Mammary microvascular endothelial cell (primary cell): ENCODE data around the gene FZD4. TPM values are rescaled to one million over a fixed set of nuclear protein-coding genes. Genes with fewer than 3 reads are reported as not detected.

Experiments
- total RNA-seq: library from RNA; depleted of rRNA; stranded (reverse); fragments of >200 nt; gene quantifications from 2 replicates; pipeline ENCODE4 v1.2.3, GENCODE V29; 2015

Gene FZD4
- total RNA-seq = 140 and 151 TPM in 2 replicates

GRCh38 chr11:86955361-86956120, at the start of gene FZD4:
TSS of gene FZD4 (minus strand) at chr11:86955395. CDS start at chr11:86955085, 310 bp downstream.

Other genes starting within 250 kb of the FZD4 start
- 214 and 255 TPM in 2 replicates for gene PRSS23, start 154.9 kb downstream of the FZD4 start, total RNA-seq
- gene TMEM135, start 82.5 kb upstream of the FZD4 start, total RNA-seq = 20.7 and 23.2 TPM in 2 replicates